Stimulated activated CD8-positive, alpha-beta memory T cell treated with anti-CD3 and anti-CD28 coated beads, Interleukin-7, amount 100 ng/mL, for 1 hour (primary cell): ENCODE measurements around the gene BAZ1B.
"Not testable (repeated sequence)": the region's sequence is repeated elsewhere in the genome, so short reads cannot be mapped to it uniquely, and the experiment has no call there.

Experiments
- DNase-seq, 2 donors: peaks; one replicate each; pipeline ENCODE4 v3.0.0-alpha.2; 2020; ENCODE audit warnings: low read depth in 2 of 2

The BAZ1B gene

DNA sequence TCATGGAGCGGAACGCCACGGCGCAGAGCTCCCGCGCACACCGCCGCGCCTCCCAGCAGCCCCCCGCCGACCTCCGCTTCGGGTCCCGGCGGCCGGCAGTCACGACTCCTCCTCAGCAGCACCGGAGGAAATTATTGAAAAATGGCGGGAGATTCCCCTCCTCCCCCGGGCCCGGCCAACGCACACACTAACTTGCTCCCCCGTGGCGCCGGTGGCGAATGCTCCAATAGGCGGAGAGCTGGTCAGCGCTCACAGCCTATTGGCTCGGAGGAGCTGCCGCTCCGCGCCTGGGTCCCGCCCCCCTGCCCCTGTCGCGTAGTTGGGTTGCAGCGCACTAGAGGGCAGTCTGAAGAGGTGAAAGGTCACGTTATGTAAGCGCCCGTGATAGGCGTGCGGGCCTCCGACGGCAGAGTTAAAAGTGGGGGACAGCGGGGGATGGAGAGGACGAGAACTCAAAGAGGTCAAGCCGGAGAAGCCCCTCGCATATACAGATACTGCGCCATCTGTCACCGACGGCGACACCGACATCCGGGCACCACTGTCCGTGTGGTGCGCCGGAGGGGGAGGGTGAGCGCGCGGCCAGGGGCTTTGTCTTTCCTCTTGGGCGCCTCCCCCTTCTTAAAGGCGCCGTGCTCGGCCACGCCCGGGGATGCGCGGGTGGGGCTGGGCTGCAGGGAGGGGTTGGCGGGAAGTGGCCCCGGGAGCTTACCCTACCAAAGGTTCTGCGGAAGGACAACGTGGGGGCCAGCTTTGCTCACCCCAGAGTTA lies at the start of gene BAZ1B:
Gene BAZ1B, minus strand, starts transcription at position 189 of the 768 bp plus-strand sequence. CDS start 360 bp downstream, outside the sequence.
- peak; percentile 87 to 88 for DNase-seq

DNA sequence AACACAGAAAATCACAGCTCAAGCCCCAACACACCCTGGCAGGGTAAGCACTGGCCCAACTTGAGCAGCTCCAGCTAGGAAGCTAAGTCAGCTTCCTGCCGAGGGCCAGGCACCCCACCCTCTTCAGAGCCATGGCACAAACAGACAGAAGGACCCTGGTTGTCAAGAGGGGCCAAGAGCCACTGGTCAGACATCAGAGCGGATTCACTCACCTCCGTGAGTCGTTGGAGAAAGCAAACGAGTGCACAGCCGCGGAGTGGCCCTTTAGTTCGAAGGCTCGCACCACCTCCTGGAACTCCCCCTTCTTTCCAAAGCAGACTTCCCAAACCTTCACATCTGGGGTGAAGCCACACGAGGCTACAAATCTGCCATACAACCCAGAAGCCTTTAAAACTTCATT lies 48.9 kb upstream of the BAZ1B start:
- DNase-seq, result no peak

DNA sequence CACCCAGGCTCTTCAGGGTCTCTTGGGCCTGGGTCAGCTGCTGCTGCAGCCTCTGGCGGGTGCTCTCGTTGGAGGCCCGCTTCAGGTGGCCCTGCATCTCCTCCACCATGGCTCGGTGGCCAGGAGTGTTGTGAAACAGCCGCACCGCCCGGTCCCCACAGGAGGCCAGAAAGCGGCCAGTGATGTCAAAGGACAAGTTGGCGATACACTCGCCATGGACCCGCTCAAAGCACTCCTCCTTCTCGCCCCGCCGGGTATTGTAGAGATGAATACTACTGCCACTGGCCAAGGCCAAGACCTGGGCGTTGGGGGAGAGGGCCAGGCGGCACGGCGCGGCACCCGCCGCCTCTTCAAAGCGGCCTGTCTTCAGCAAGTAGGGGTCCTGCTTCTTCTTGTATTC lies 48.4 kb upstream of the BAZ1B start:
- no peak for DNase-seq

GRCh38 chr7:73569042-73569608 lies 47.0 kb upstream of the BAZ1B start:
- no peak for DNase-seq

DNA sequence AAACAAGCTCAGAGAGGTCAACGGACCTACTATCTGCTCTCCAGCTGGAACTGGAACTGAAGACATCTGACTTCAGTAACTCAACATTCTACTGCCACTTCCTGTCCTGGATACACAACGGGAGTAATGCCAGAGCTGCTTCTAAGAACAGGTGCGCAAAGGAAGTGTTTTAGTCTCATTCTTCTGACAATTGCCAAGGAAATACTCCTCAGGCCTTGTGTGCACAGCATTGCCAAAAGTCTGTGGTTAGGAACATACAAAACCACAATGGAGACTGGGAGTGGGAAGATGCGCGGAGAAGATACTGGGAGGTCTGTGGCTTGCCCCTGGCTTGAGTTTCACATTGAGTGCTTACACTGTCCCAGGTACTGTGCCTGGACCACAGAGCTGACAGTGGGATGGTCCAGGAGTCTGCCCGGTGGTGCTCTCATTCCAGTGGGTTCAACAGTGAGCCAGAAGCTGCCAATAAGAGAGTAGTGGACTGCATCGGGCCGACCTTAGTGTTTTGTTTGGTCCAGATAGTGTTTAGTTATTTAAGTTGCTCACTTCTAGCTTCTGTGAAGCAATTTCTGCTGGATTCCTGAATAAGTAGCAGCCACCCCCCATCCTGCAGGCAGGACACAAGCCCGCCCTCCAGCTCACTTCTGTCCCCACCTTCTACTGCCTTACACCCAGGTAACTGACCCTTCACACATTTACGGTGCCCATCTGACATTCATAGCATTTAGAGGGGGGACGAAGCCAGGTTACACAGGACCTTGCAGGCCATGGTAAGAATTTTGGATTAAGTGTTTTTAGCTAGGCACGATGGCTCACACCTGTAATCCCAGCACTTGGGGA lies 46.0 kb upstream of the BAZ1B start:
- DNase-seq, result no peak

DNA sequence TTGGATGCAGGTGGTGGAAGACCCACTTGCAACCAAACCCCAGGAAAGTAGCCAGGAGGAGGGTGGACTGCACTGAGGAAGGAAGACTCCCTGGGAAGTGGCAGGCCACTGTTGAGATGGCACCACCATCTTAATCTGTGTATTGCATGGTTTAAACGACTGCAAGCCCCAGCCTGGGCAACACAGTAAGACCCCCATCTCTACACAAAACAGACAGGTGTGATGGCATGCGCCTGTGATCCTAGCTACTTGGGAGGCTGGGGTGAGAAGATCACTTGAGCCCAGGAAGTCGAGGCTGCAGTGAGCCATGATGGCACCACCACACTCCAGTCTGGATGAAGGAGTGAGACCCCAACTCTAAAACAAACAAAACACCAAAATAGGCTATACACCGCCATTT lies 45.0 kb upstream of the BAZ1B start:
- DNase-seq, result no peak

DNA sequence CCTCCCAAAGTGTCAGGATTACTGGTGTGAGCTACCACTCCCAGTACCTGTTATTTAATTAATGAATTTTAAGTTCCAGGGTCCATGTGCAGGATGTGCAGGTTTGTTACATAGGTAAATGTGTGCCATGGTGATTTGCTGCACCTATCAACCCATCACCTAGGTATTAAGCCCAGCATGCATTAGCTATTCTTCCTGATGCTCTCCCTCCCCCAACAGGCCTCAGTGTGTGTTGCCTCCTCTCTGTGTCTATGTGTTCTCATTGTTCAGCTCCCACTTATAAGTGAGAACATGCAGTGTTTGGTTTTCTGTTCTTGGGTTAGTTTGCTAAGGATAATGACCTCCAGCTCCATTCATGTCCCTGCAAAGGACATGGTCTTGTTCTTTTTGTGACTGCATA lies 44.3 kb upstream of the BAZ1B start:
- DNase-seq, result not testable (repeated sequence)

- DNase-seq, result no peak
These were observed 43.7 kb upstream of the BAZ1B start for GRCh38 chr7:73565675-73566340.

DNA sequence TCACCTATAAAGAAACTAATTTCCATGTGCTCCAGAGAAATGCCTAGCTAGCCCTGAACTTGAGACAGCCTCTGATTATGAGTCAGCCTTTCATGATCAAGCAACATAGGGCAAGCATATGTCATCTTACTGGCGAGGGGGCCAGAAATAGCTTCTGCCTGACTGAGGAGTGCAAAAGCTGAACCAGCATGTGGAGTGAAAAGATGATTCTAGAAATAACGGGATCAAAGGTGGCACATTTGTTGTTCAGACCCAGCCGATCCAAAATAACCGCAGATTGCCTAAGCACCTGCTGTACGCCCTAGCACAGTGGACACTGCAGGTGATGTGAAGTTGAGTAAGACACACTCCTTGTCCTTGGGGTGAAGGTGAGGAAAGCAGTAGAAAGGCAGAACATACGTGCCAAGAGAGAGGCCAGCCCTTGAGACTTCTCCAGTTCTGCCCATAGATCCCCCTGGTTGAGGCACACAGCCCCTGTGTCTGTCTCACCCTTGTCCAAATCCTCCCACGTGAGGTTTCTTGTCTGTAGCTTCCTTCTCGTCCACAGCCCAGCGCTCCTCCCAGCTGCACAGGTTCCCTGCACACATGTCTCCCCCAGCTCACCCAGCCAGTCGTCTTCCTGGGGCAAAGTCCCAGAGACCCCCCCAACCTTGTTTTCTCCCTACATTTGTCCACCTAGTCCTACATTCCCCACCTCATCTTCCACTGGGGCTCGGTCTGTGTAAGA lies 38.2 kb upstream of the BAZ1B start:
- no peak for DNase-seq

GRCh38 chr7:73557397-73558257 lies 35.5 kb upstream of the BAZ1B start, which contains the start of gene BCL7B:
Gene BCL7B (minus strand): TSS chr7:73557690. CDS start chr7:73557578, 112 bp downstream.
- peak; percentile 52 to 53 for DNase-seq

DNA sequence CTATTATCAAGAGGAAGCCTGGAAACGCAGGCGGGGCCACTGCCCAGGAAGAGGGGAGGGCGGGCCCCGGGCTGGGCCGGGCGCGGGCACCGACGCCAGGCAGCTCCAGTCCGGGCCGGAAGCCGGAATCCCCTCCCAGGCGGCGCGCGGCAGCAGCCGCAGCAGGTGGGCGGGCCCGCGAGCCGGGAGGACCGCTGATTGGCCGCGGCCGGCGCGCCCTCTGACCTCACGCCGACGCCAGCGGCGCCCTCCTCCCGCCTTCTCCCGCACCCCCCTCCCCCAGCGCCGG lies 35.0 kb upstream of the BAZ1B start:
- peak; percentile 73 to 75 for DNase-seq

- no peak for DNase-seq
These were observed 34.4 kb upstream of the BAZ1B start for GRCh38 chr7:73556208-73557107.

GRCh38 chr7:73555411-73555982 lies 33.4 kb upstream of the BAZ1B start:
- DNase-seq, result no peak

GRCh38 chr7:73550093-73550492 lies 28.0 kb upstream of the BAZ1B start:
- not testable (repeated sequence) for DNase-seq

DNA sequence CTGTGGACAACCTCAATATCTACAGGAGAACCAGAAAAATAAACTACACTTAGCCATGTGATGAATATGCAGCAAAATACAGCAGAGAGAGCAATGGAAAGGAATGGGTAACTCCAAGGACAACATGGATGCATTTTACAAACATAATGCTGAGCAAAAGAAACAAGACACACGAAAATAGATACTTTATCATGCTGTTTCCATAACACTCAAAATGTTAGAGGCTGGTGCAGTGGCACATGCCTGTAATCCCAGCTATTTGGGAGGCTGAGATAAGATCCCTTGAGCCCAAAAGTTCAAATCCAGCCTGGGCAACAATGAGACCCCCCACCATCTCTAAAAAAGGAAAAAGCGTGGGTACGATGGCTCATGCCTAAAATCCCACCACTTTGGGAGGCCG lies 27.1 kb upstream of the BAZ1B start:
- DNase-seq, result no peak

GRCh38 chr7:73547841-73548240 lies 25.7 kb upstream of the BAZ1B start:
- no peak for DNase-seq

GRCh38 chr7:73544678-73545077 lies 22.6 kb upstream of the BAZ1B start:
- DNase-seq, result no peak

- DNase-seq, result no peak
These were observed 19.6 kb upstream of the BAZ1B start for GRCh38 chr7:73541722-73542121.

DNA sequence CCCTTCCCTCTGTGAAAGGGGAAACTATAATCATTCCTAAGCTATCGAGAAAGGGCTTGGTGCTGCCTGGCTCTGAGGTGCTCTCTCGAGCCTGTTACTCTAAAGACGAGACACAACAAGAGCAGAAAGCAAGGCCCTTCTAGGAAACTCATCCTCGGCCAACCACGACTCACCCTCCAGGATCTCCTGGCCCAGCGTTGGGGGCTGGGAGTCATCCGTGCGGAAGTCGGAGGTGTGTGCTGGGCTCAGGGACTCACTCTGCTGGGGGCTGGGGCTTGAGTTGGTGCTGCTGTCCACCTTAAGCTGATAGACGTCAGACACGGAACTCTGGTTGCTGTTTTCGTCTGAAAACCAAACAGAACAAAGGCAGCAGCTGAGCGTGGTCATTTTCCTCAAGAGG lies 17.6 kb upstream of the BAZ1B start:
- DNase-seq, result no peak
